PC-3 (cell line): ENCODE data around the gene MLLT3. TPM values are rescaled to one million over a fixed set of nuclear protein-coding genes. Genes with fewer than 3 reads are reported as not detected.

ENCODE experiments used
- ATAC-seq: fragments of 200-7000 bp; cut with Tn5 transposase; 2 replicates; pipeline ENCODE4 v1.9.1; 2020; ENCODE audit warnings: mild to moderate bottlenecking, moderate library complexity
- BruUV-seq: library from RNA; stranded (reverse); fragments of 400-500 nt; replicated peaks from 2 replicates; lab custom pipeline; 2021; lab: Mats Ljungman, UMichigan
- CTCF ChIA-PET: fragments of 300-600 bp; sonication (Branson Sonifier 250); formaldehyde crosslinking; loops from one replicate; lab custom pipeline; 2022; ENCODE audit warnings: antibody characterized with exemption; lab: Charles Lee
- POLR2A ChIA-PET: fragments of 300-600 bp; sonication (Branson Sonifier 250); formaldehyde crosslinking; loops from one replicate; lab custom pipeline; 2022; ENCODE audit warnings: antibody characterized with exemption; ENCODE audit not compliant: unreplicated experiment; lab: Charles Lee
- DNase-seq: peaks from one replicate; pipeline ENCODE4 v3.0.0-alpha.2; 2015
- H2AFZ ChIP-seq: fragments of 300-600 bp; sonication (generic); 2 replicates; pipeline ENCODE4 v1.6.0; 2016; ENCODE audit warnings: antibody characterized with exemption, low read length
- H3F3A ChIP-seq: fragments of 300-600 bp; sonication (generic); one replicate; pipeline ENCODE4 v1.6.0; 2017; ENCODE audit warnings: antibody characterized with exemption, low read length, control low read depth, mild to moderate bottlenecking; ENCODE audit not compliant: unreplicated experiment
- H3K27ac ChIP-seq: fragments of 300-600 bp; sonication (generic); 2 replicates; pipeline ENCODE4 v1.5.1; 2016; ENCODE audit warnings: mild to moderate bottlenecking, low read length
- H3K27me3 ChIP-seq: fragments of 300-600 bp; sonication (generic); 2 replicates; pipeline ENCODE4 v1.6.1; 2016; ENCODE audit warnings: low read length, mixed read lengths
- H3K36me3 ChIP-seq: fragments of 300-600 bp; sonication (generic); 2 replicates; pipeline ENCODE4 v1.6.1; 2016; ENCODE audit warnings: low read depth, mixed run types, low read length, mixed read lengths
- H3K4me1 ChIP-seq: fragments of 300-600 bp; sonication (generic); 2 replicates; pipeline ENCODE4 v1.5.1; 2016; ENCODE audit warnings: low read length; ENCODE audit not compliant: insufficient read depth
- H3K4me2 ChIP-seq: fragments of 300-600 bp; sonication (generic); 2 replicates; pipeline ENCODE4 v1.6.0; 2016; ENCODE audit warnings: low read length
- H3K4me3 ChIP-seq: fragments of 300-600 bp; sonication (generic); 2 replicates; pipeline ENCODE4 v1.5.1; 2016; ENCODE audit warnings: mild to moderate bottlenecking, low read length, mixed read lengths
- H3K79me2 ChIP-seq: fragments of 300-600 bp; sonication (generic); 2 replicates; pipeline ENCODE4 v1.6.1; 2017; ENCODE audit warnings: low read length, mixed read lengths
- H3K9ac ChIP-seq: fragments of 300-600 bp; sonication (generic); 2 replicates; pipeline ENCODE4 v1.6.0; 2016; ENCODE audit warnings: mild to moderate bottlenecking, low read length
- H3K9me2 ChIP-seq: fragments of 300-600 bp; sonication (generic); replicated peaks from 2 replicates; pipeline ENCODE4 v1.6.1; 2016; ENCODE audit warnings: mixed run types, low read length, mixed read lengths
- H3K9me3 ChIP-seq: fragments of 300-600 bp; sonication (generic); 2 replicates; pipeline ENCODE4 v1.6.1; 2016; ENCODE audit warnings: low read length, mixed read lengths
- H4K20me1 ChIP-seq: fragments of 300-600 bp; sonication (generic); 2 replicates; pipeline ENCODE4 v1.6.1; 2016; ENCODE audit warnings: low read length, mixed read lengths
- EZH2 ChIP-seq: fragments of 300-600 bp; sonication (generic); IDR thresholded peaks from one replicate; pipeline ENCODE4 v1.6.1; 2017; ENCODE audit warnings: antibody characterized with exemption, mild to moderate bottlenecking, low read length; ENCODE audit not compliant: unreplicated experiment
- EZH2phosphoT487 ChIP-seq: fragments of 300-600 bp; sonication (generic); IDR thresholded peaks from 2 replicates; pipeline ENCODE4 v1.6.1; 2018; ENCODE audit warnings: mild to moderate bottlenecking, antibody characterized with exemption, low read length, borderline replicate concordance
- intact Hi-C: fragments of 100-400 bp; cut with micrococcal nuclease; formaldehyde crosslinking; loops from 2 replicates; pipeline ENCODE4 v1.9.0; 2023
- total RNA-seq: library from RNA; depleted of rRNA; stranded (reverse); fragments of >200 nt; gene quantifications from 2 replicates; pipeline ENCODE4 v1.2.3, GENCODE V29; 2014
- TF ChIP-seq, protein P1 (sequence below): fragments of 300-600 bp; sonication (generic); conservative IDR thresholded peaks from 2 replicates; pipeline ENCODE4 v1.5.1; 2017; ENCODE audit warnings: antibody characterized with exemption, low read depth, mild to moderate bottlenecking, low read length

The MLLT3 gene
- total RNA-seq, 1 experiment from 2014 or later, result 7.1 TPM

DNA sequence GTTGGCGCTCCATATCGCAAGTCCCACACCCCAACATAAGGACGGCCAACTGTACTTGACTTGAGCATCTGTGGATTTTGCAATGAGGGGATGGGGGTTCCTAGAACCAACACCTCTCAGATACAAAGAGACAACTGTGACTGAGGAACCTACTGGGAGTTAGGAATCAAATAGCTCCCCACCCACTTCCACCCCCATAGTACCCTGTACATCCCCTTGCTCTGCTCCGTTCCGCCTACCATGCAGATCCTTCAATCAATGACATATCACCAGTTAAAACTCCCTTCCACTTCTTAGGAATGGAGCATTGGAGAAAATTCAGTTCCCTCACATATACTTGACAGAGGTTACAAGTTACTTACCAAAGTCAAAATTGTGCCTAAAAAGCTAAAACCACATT lies 140.9 kb downstream of the MLLT3 start:
- no peak for ATAC-seq
- no peak for TF ChIP-seq EZH2phosphoT487
- no peak for TF ChIP-seq EZH2
- TF ChIP-seq, protein P1, sequence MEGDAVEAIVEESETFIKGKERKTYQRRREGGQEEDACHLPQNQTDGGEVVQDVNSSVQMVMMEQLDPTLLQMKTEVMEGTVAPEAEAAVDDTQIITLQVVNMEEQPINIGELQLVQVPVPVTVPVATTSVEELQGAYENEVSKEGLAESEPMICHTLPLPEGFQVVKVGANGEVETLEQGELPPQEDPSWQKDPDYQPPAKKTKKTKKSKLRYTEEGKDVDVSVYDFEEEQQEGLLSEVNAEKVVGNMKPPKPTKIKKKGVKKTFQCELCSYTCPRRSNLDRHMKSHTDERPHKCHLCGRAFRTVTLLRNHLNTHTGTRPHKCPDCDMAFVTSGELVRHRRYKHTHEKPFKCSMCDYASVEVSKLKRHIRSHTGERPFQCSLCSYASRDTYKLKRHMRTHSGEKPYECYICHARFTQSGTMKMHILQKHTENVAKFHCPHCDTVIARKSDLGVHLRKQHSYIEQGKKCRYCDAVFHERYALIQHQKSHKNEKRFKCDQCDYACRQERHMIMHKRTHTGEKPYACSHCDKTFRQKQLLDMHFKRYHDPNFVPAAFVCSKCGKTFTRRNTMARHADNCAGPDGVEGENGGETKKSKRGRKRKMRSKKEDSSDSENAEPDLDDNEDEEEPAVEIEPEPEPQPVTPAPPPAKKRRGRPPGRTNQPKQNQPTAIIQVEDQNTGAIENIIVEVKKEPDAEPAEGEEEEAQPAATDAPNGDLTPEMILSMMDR, result no peak
- Histone ChIP-seq H3K4me3 (no peak overlapping the region), H3K9ac (no peak overlapping the region), H3F3A (no peaks in the 10 kb centered on the region), H3K4me2 (no peak overlapping the region), H3K27ac (no peak overlapping the region), H4K20me1 (no peaks in the 10 kb centered on the region), H3K9me2 (no peaks in the 10 kb centered on the region), H3K27me3 (no peaks in the 10 kb centered on the region), H3K4me1 (no peaks in the 10 kb centered on the region), H3K36me3 (no peaks in the 10 kb centered on the region), H3K9me3 (no peaks in the 10 kb centered on the region), H2AFZ (no peak overlapping the region), H3K79me2 (no peaks in the 10 kb centered on the region)
- POLR2A ChIA-PET, result no interaction called here
- no peak for DNase-seq
- CTCF ChIA-PET, result no interaction called here
- intact Hi-C loops, result no loop called here
- no TSS peak for BruUV-seq

- POLR2A ChIA-PET, result no interaction called here
- H4K20me1 ChIP-seq, result no peaks in the 10 kb centered on the region
These were observed 142.1 kb downstream of the MLLT3 start for GRCh38 chr9:20480249-20480648.

More at GRCh38 chr9:20480249-20480648, 142.1 kb downstream of the MLLT3 start:
- intact Hi-C loops, result no loop called here
- ATAC-seq, result no peak
- Histone ChIP-seq H3K4me2 (no peak overlapping the region), H3K27me3 (no peaks in the 10 kb centered on the region), H3K36me3 (no peaks in the 10 kb centered on the region), H3K4me1 (no peaks in the 10 kb centered on the region), H3K27ac (no peak overlapping the region), H3K4me3 (no peak overlapping the region), H2AFZ (no peak overlapping the region), H3K9me3 (no peaks in the 10 kb centered on the region), H3K79me2 (no peaks in the 10 kb centered on the region), H3K9me2 (no peaks in the 10 kb centered on the region), H3F3A (no peaks in the 10 kb centered on the region), H3K9ac (no peak overlapping the region)
- BruUV-seq, result no TSS peak
- no peak for DNase-seq
- TF ChIP-seq EZH2phosphoT487 (no peak), EZH2 (no peak)
- TF ChIP-seq, protein P1, result no peak
- CTCF ChIA-PET, result no interaction called here
